K562 treated with DMSO at 1 percent for 48 hours (cell line): Measurements from ENCODE around the gene PCGF2. TPM values are rescaled to one million over a fixed set of nuclear protein-coding genes. Genes with fewer than 3 reads are reported as not detected.

Experiments used
- total RNA-seq: library from RNA; unstranded; fragments of 300-600 nt; gene quantifications from 2 replicates; pipeline ENCODE4 v1.2.3, GENCODE V29; 2022; ENCODE audit warnings: low replicate concordance; ENCODE audit errors: extremely low read depth

The PCGF2 gene
- total RNA-seq: not detected in 2 replicates

GRCh38 chr17:38748149-38748891 is at the start of gene PCGF2:
Gene PCGF2, minus strand, starts transcription at chr17:38748336. Its CDS starts 7,934 bp downstream, at chr17:38740402.

GRCh38 chr17:38752308-38753070 is 4.4 kb upstream of the PCGF2 start, which contains the start of gene PSMB3:
Gene PSMB3, plus strand, starts transcription at chr17:38752741. Its CDS starts 86 bp downstream, at chr17:38752827.

GRCh38 chr17:38729886-38730525 is 18.1 kb downstream of the PCGF2 start, which contains the start of gene CISD3:
Gene CISD3, plus strand, starts transcription at chr17:38730341. Its CDS starts 18 bp downstream, at chr17:38730359.

GRCh38 chr17:38704606-38705522 is 43.3 kb downstream of the PCGF2 start, which contains the start of gene MLLT6:
Gene MLLT6, plus strand, starts transcription at chr17:38705273. Its CDS starts 360 bp downstream, at chr17:38705633.

Other genes with a start within 250 kb of the PCGF2 start
- gene SRCIN1, start 142.4 kb downstream of the PCGF2 start, total RNA-seq: not detected in 2 replicates
- gene EPOP, start 73.4 kb downstream of the PCGF2 start, total RNA-seq: not detected in 2 replicates
- gene MLLT6, start 43.1 kb downstream of the PCGF2 start, total RNA-seq: 113 TPM in 1 of 2 replicates, not detected in the other
- gene CISD3, start 18.0 kb downstream of the PCGF2 start, total RNA-seq: not detected in 2 replicates
- 1,392 TPM in 1 of 2 replicates, not detected in the other for gene PSMB3, start 4.4 kb upstream of the PCGF2 start, total RNA-seq
- not detected in 2 replicates for gene PIP4K2B, start 51.2 kb upstream of the PCGF2 start, total RNA-seq
- gene CWC25, start 77.0 kb upstream of the PCGF2 start, total RNA-seq: not detected in 2 replicates
- gene RPL23, start 105.4 kb upstream of the PCGF2 start, total RNA-seq: 2,930 TPM in 1 of 2 replicates, not detected in the other
- not detected in 2 replicates for gene LASP1, start 121.7 kb upstream of the PCGF2 start, total RNA-seq
- not detected in 2 replicates for gene FBXO47, start 219.1 kb upstream of the PCGF2 start, total RNA-seq